ENCODE measurements around the gene STK11.
A peak's percentile ranks its signal among the peaks of the same experiment; 100 is the strongest.
"Not testable (repeated sequence)": the region's sequence is repeated elsewhere in the genome, so short reads cannot be mapped to it uniquely, and the experiment has no call there.

The STK11 gene

GRCh38 chr19:1169921-1170885 lies 35.4 kb upstream of the STK11 start:
- no peak for DNase-seq

GRCh38 chr19:1170938-1171754 lies 34.4 kb upstream of the STK11 start:
- DNase-seq, result peak; percentile 33

- peak; percentile 33 for DNase-seq
Measured at GRCh38 chr19:1171755-1172352, 33.7 kb upstream of the STK11 start.

GRCh38 chr19:1172353-1173158 lies 33.0 kb upstream of the STK11 start:
- DNase-seq, result peak; percentile 6

DNA sequence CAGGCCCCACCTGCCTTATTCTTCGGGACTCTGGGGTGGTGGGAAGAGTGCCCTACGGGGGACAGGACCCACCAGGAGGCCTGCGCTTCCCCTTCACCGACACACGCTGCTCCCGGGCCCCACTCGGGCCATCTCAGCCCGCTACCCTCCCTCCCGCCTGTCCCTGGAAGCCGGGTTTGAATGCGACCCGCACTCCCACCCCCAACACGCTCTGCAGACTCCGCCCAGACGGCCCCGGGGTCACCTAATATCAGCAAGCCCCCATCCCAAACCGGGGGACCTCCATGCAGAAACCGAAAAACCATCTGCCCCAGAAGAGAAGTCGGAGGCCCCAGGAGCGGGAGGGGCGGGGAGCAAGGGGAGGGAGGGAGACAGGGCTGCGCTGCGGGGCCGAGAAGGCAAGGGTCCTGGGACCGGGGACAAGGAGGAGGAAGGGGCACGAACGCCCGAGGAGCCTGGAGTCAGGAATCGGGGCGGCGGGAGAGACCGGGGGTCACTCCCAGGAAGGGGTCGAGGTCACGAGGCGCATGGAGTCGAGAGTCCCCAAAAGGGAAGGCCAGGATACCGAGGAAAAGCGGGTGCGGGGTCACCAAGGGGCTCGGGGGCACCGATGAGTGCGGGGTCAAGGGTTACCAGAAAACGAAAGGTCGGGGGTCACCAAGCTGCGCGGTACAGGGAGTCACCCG lies 32.3 kb upstream of the STK11 start:
- no peak for DNase-seq

GRCh38 chr19:1173845-1174809 lies 31.5 kb upstream of the STK11 start, which contains the start of gene SBNO2:
SBNO2 (minus strand) TSS chr19:1174268; CDS start chr19:1154276, 19,992 bp downstream.
- DNase-seq, result no peak

- DNase-seq, result no peak
Measured at GRCh38 chr19:1177322-1178114, 28.1 kb upstream of the STK11 start.

GRCh38 chr19:1181606-1182005 lies 24.0 kb upstream of the STK11 start:
- peak; percentile 21 for DNase-seq

DNA sequence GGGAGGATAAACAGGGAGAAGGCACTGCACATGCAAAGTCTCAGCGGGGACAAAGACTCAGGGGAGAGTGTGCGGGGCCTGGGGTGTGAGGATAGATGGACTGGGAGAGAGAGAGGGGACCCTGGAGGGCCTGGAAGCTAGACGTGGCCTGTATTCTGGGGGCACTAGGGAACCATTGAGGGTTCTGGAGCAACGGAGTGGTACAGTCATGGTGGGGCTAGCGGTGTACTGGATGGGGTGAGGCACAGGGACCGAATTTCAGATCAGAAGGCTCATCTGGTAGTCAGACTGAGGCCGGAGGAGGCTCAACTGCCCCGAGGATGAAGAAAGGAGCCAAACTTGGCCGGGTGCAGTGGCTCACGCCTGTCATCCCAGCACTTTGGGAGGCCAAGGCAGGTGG lies 23.5 kb upstream of the STK11 start:
- no peak for DNase-seq

- DNase-seq, result no peak
Measured at GRCh38 chr19:1182727-1183126, 22.9 kb upstream of the STK11 start.

- DNase-seq, result no peak
Measured at GRCh38 chr19:1183543-1184172, 21.9 kb upstream of the STK11 start.

DNA sequence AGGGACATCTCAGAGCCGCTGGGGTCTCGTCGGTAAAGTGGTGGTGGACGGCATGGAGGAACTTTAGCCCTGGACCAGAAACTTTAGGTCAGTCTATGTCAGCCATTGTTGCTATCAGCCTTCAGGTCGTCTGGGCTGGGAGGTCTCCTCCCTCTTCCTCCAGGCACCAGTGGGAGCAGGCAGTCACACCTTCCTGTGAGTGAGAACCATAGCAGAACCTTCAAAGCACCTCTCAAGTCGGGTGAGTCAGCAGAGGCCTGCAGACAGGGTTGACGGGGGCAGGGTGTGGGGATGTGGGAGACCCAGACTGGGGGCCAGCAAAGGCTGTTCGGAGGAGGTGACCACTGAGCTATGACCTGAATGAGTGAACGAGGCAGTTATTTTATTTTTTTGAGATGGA lies 16.2 kb upstream of the STK11 start:
- DNase-seq, result no peak

- no peak for DNase-seq
Measured at GRCh38 chr19:1199531-1199930, 6.0 kb upstream of the STK11 start.

DNA sequence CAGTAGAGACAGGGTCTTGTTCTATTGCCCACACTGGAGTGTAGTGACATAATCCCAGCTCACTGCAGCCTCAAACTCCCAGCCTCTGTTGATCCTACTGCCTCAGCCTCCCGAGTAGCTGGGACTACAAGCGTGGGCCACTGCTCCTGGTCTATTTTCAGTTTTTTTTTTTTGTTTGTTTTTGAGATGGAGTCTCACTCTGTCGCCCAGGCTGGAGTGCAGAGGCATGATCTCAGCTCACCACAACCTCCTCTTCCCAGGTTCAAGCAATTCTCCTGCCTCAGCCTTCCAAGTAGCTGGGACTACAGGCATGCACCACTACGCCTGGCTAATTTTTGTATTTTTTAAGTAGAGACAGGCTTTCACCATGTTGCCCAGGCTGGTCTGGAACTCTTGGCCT lies 5.0 kb upstream of the STK11 start:
- not testable (repeated sequence) for DNase-seq

GRCh38 chr19:1206150-1206863 lies 729 bp downstream of the STK11 start:
- DNase-seq, result no peak

- DNase-seq, result no peak
Measured at GRCh38 chr19:1206864-1207450, 1.4 kb downstream of the STK11 start.

GRCh38 chr19:1208830-1209229 lies 3.3 kb downstream of the STK11 start:
- not testable (repeated sequence) for DNase-seq

DNA sequence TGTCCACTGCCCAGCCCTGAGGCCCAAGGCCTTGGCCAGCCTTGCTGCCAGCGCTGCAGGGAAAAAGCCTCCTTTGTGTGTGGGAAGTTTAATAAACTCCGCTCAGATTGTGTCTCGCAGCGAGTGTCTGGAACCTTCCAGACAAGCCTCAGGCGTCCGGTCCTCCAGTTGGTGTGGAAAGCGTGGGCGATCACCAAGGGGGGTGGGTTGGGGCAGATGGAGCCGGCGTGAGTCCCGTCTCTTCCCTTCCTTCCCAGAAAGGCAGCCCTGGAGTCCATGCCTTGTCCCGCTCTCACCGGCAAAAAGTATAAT lies 4.6 kb downstream of the STK11 start:
- no peak for DNase-seq

Measured in NCI-H526 treated with DMSO at 0.1 percent for 48 hours (cell line).